ENCODE data around the gene PNPLA1.

DNA sequence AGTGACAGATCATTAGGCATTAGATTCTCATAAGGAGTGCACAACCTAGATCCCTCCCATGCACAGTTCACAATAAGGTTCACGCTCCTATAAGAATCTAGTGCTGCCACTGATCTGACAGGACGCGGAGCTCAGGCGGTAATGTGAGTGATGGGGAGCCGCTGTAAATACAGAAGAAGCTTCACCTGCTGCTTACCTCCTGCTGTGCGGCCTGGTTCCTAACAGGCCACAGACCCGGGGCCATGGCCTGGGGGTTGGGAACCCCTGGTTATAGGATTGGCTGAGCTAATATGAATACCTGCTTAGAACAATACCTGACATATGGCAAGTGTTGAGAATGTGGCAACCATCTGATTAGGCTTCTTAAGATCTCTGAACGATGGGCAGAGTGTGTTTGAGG is 2.4 kb downstream of the PNPLA1 start:
- TF ChIP-seq, protein P1, sequence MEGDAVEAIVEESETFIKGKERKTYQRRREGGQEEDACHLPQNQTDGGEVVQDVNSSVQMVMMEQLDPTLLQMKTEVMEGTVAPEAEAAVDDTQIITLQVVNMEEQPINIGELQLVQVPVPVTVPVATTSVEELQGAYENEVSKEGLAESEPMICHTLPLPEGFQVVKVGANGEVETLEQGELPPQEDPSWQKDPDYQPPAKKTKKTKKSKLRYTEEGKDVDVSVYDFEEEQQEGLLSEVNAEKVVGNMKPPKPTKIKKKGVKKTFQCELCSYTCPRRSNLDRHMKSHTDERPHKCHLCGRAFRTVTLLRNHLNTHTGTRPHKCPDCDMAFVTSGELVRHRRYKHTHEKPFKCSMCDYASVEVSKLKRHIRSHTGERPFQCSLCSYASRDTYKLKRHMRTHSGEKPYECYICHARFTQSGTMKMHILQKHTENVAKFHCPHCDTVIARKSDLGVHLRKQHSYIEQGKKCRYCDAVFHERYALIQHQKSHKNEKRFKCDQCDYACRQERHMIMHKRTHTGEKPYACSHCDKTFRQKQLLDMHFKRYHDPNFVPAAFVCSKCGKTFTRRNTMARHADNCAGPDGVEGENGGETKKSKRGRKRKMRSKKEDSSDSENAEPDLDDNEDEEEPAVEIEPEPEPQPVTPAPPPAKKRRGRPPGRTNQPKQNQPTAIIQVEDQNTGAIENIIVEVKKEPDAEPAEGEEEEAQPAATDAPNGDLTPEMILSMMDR (optimal IDR thresholded peaks at IDR 0.05 in 1 of 3, IDR thresholded peaks at IDR 0.05 in 1 of 3, conservative IDR thresholded peaks at IDR 0.05 in 1 of 3; ENCODE audit: extremely low read depth in 1 of 3, insufficient read depth in 2 of 3, low read length in 3 of 3), result no peak
- no peak for TF ChIP-seq EZH2 (IDR thresholded peaks at IDR 0.05; ENCODE audit: low read length)

Measured in keratinocyte (primary cell).